PFSK-1 (cell line): Measurements from ENCODE around the gene RRAD.

ENCODE experiments used
- POLR2AphosphoS5 ChIP-seq: IDR thresholded peaks from 2 replicates; pipeline ENCODE4 v1.6.1; 2012; ENCODE audit warnings: low read depth, mild to moderate bottlenecking, control low read depth, low read length, moderate library complexity
- SIN3A ChIP-seq: IDR thresholded peaks from 2 replicates; pipeline ENCODE4 v1.6.1; 2012; ENCODE audit warnings: mild to moderate bottlenecking, low read length, moderate library complexity, borderline replicate concordance; ENCODE audit not compliant: insufficient read depth
- TAF1 ChIP-seq: IDR thresholded peaks from 2 replicates; pipeline ENCODE4 v1.6.1; 2012; ENCODE audit warnings: low read length, control low read depth, borderline replicate concordance; ENCODE audit not compliant: insufficient read depth
- TF ChIP-seq, protein P1 (sequence below), 2 experiments: IDR thresholded peaks; 2 replicates each; pipeline versions ENCODE4 v1.6.1 to v1.8.0; 2011 to 2012; ENCODE audit warnings: low read depth in 2 of 2, low read length in 2 of 2, control low read depth in 1 of 2, inconsistent platforms in 1 of 2, mild to moderate bottlenecking in 1 of 2, moderate library complexity in 1 of 2; ENCODE audit not compliant: insufficient read depth in 1 of 2

DNA sequence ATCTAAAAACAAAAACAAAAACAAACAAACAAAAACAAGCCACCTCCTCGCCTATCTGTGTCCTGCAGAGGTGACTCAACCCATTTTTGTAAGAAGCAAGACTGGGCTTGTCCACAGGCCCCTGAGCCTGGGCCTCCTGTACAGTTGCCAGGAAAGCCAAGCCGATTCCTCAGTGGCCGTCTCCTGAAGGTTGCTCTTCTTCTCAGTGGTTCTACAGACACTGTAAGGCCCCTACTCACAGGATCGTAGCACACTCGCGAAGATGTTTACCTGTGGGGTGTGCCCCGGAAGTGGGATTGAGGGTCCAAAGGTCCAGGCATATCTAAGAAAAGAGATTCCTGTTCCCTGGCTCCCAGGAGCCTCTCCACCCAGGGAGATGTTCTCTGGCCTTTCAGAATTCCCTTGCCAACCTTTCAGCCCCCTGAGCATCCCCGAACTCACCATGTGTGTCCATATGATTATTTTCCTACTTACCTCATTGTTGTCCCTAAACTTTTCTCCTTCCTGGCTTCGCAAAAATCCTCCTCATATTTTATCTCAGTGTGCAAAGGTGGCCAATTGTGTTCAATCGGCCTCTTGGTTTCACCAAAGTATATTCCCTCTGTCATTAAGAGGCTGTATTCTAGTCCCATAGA lies 28.2 kb upstream of the RRAD start:
- TF ChIP-seq, protein P1, sequence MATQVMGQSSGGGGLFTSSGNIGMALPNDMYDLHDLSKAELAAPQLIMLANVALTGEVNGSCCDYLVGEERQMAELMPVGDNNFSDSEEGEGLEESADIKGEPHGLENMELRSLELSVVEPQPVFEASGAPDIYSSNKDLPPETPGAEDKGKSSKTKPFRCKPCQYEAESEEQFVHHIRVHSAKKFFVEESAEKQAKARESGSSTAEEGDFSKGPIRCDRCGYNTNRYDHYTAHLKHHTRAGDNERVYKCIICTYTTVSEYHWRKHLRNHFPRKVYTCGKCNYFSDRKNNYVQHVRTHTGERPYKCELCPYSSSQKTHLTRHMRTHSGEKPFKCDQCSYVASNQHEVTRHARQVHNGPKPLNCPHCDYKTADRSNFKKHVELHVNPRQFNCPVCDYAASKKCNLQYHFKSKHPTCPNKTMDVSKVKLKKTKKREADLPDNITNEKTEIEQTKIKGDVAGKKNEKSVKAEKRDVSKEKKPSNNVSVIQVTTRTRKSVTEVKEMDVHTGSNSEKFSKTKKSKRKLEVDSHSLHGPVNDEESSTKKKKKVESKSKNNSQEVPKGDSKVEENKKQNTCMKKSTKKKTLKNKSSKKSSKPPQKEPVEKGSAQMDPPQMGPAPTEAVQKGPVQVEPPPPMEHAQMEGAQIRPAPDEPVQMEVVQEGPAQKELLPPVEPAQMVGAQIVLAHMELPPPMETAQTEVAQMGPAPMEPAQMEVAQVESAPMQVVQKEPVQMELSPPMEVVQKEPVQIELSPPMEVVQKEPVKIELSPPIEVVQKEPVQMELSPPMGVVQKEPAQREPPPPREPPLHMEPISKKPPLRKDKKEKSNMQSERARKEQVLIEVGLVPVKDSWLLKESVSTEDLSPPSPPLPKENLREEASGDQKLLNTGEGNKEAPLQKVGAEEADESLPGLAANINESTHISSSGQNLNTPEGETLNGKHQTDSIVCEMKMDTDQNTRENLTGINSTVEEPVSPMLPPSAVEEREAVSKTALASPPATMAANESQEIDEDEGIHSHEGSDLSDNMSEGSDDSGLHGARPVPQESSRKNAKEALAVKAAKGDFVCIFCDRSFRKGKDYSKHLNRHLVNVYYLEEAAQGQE (IDR thresholded peaks at IDR 0.05; ENCODE audit: insufficient read depth in 1 of 2, low read depth in 2 of 2, low read length in 2 of 2): no peak
- TF ChIP-seq POLR2AphosphoS5 (no peak), TAF1 (no peak), SIN3A (no peak)
